ENCODE results near the gene CD82. TPM values are rescaled to one million over a fixed set of nuclear protein-coding genes. Genes with fewer than 3 reads are reported as not detected.

Gene CD82
- 100 to 1,000 TPM in 1 of 5 experiments, 10 to 100 TPM in 4; 37.0 to 319 (median 57.2) TPM for total RNA-seq
- polyA plus RNA-seq, result 10 to 100 TPM; 36.4 to 63.1 TPM
- 19.8 reads per million, percentile 50 among the genes with 10 or more reads in this experiment for total RNA-seq

- intact Hi-C loops (cut with micrococcal nuclease), result loop anchor here (1.0 to 5.0 kb wide), 20 partner anchors 8 to 1253 kb away; partner anchors contain the start of genes ACCS (in 2 of the 2), PRDM11 (in 2 of the 2), TSPAN18 (in 2 of the 2) and API5 (in 1 of the 2)
- ChIA-PET CTCF (interaction anchor here (0.7 to 15.2 kb wide), 8 partner anchors 9 to 303 kb away, joined by 3 to 379 read pairs (median 4); no protein-coding TSS in a partner anchor), POLR2A (interaction anchor here (0.6 to 4.7 kb wide), 10 partner anchors 9 to 49 kb away, joined by 3 to 42 read pairs (median 4); no protein-coding TSS in a partner anchor)
- no peaks in the 10 kb centered on the region for H3K27me3 ChIP-seq (ENCODE audit: control insufficient read depth in 2 of 2, insufficient read depth in 2 of 2, low read length in 2 of 2)
- peaks cover 0 to 27% (median 0%) of the 10 kb centered on the region in 5 donors for H3K36me3 Mint-ChIP-seq
- peak within 1 kb of the TSS; percentile 82 to 92 (median 88) for H3K4me3 Mint-ChIP-seq
- H3K27me3 Mint-ChIP-seq, result no peaks in the 10 kb centered on the region
- peak; percentile 88 for ATAC-seq
- H3K36me3 ChIP-seq (ENCODE audit: control insufficient read depth in 2 of 3, insufficient read depth in 3 of 3, low read length in 3 of 3), result no peaks in the 10 kb centered on the region
- peak within 1 kb of the TSS; percentile 80 for H3K4me3 ChIP-seq (ENCODE audit: low read length)
- H3K9me3 ChIP-seq (ENCODE audit: control insufficient read depth in 2 of 3, low read length in 3 of 3), result no peaks in the 10 kb centered on the region
- peak within 1 kb of the TSS; percentile 48 to 90 (median 85) for H3K27ac Mint-ChIP-seq
- peaks cover 0 to 3% (median 0%) of the 10 kb centered on the region in 11 donors for H3K9me3 Mint-ChIP-seq
- peaks cover 46% of the 10 kb centered on the region in 2 donors for H3K4me1 ChIP-seq (ENCODE audit: control insufficient read depth in 2 of 2, insufficient read depth in 2 of 2, low read length in 2 of 2)
- H3K4me1 Mint-ChIP-seq, result peaks cover 31 to 69% (median 56%) of the 10 kb centered on the region in 7 donors
- H3K27ac ChIP-seq (ENCODE audit: low read depth, low read length), result peak within 1 kb of the TSS; percentile 72
- peak; percentile 86 to 100 (median 92) for DNase-seq
Observed at GRCh38 chr11:44565211-44565952, at the start of gene CD82. Gene CD82, plus strand, starts transcription at chr11:44565663. Its CDS starts 29,000 bp downstream, at chr11:44594663.

GRCh38 chr11:44516688-44517507, 48.6 kb upstream of the CD82 start:
- no peak overlapping the region for H3K27ac ChIP-seq (ENCODE audit: low read depth, low read length)
- intact Hi-C loops (cut with micrococcal nuclease), result no loop called here
- no peaks in the 10 kb centered on the region for H3K4me1 ChIP-seq (ENCODE audit: control insufficient read depth in 2 of 2, insufficient read depth in 2 of 2, low read length in 2 of 2)
- H3K4me3 Mint-ChIP-seq, result no peak overlapping the region
- no peaks in the 10 kb centered on the region for H3K9me3 Mint-ChIP-seq
- H3K4me1 Mint-ChIP-seq, result no peaks in the 10 kb centered on the region
- no peaks in the 10 kb centered on the region for H3K9me3 ChIP-seq (ENCODE audit: control insufficient read depth in 2 of 3, low read length in 3 of 3)
- no peaks in the 10 kb centered on the region for H3K36me3 Mint-ChIP-seq
- no peaks in the 10 kb centered on the region for H3K36me3 ChIP-seq (ENCODE audit: control insufficient read depth in 2 of 3, insufficient read depth in 3 of 3, low read length in 3 of 3)
- no peak overlapping the region for H3K4me3 ChIP-seq (ENCODE audit: low read length)
- no peaks in the 10 kb centered on the region for H3K27me3 ChIP-seq (ENCODE audit: control insufficient read depth in 2 of 2, insufficient read depth in 2 of 2, low read length in 2 of 2)
- ATAC-seq (no peak), DNase-seq (no peak)
- CTCF ChIA-PET, result no interaction called here
- H3K27ac Mint-ChIP-seq, result no peak overlapping the region
- peaks cover 9 to 40% (median 18%) of the 10 kb centered on the region in 5 donors for H3K27me3 Mint-ChIP-seq
- POLR2A ChIA-PET, result no interaction called here

GRCh38 chr11:44517541-44517940, 47.9 kb upstream of the CD82 start:
- intact Hi-C loops (cut with micrococcal nuclease), result no loop called here
- Mint-ChIP-seq H3K9me3 (no peaks in the 10 kb centered on the region), H3K27me3 (peaks cover 10 to 45% (median 18%) of the 10 kb centered on the region in 5 donors), H3K4me1 (no peaks in the 10 kb centered on the region), H3K36me3 (no peaks in the 10 kb centered on the region), H3K27ac (no peak overlapping the region), H3K4me3 (no peak overlapping the region)
- Histone ChIP-seq H3K27me3 (ENCODE audit: control insufficient read depth in 2 of 2, insufficient read depth in 2 of 2, low read length in 2 of 2) (no peaks in the 10 kb centered on the region), H3K4me1 (ENCODE audit: control insufficient read depth in 2 of 2, insufficient read depth in 2 of 2, low read length in 2 of 2) (no peaks in the 10 kb centered on the region), H3K4me3 (ENCODE audit: low read length) (no peak overlapping the region), H3K27ac (ENCODE audit: low read depth, low read length) (no peak overlapping the region), H3K9me3 (ENCODE audit: control insufficient read depth in 2 of 3, low read length in 3 of 3) (no peaks in the 10 kb centered on the region), H3K36me3 (ENCODE audit: control insufficient read depth in 2 of 3, insufficient read depth in 3 of 3, low read length in 3 of 3) (no peaks in the 10 kb centered on the region)
- CTCF ChIA-PET, result no interaction called here
- POLR2A ChIA-PET, result no interaction called here
- ATAC-seq (no peak), DNase-seq (no peak)

GRCh38 chr11:44518968-44519550, 46.4 kb upstream of the CD82 start:
- intact Hi-C loops (cut with micrococcal nuclease), result no loop called here

GRCh38 chr11:44519989-44520737, 45.3 kb upstream of the CD82 start:
- Histone ChIP-seq H3K9me3 (ENCODE audit: control insufficient read depth in 2 of 3, low read length in 3 of 3) (no peaks in the 10 kb centered on the region), H3K4me3 (ENCODE audit: low read length) (no peak overlapping the region), H3K4me1 (ENCODE audit: control insufficient read depth in 2 of 2, insufficient read depth in 2 of 2, low read length in 2 of 2) (no peaks in the 10 kb centered on the region), H3K27me3 (ENCODE audit: control insufficient read depth in 2 of 2, insufficient read depth in 2 of 2, low read length in 2 of 2) (no peaks in the 10 kb centered on the region), H3K27ac (ENCODE audit: low read depth, low read length) (no peak overlapping the region), H3K36me3 (ENCODE audit: control insufficient read depth in 2 of 3, insufficient read depth in 3 of 3, low read length in 3 of 3) (no peaks in the 10 kb centered on the region)
- H3K36me3 Mint-ChIP-seq, result no peaks in the 10 kb centered on the region
- DNase-seq, result no peak
- POLR2A ChIA-PET, result no interaction called here
- H3K4me1 Mint-ChIP-seq, result peaks cover 0 to 4% (median 3%) of the 10 kb centered on the region in 7 donors
- no peak overlapping the region for H3K4me3 Mint-ChIP-seq
- no peaks in the 10 kb centered on the region for H3K9me3 Mint-ChIP-seq
- peaks cover 14 to 41% (median 22%) of the 10 kb centered on the region in 5 donors for H3K27me3 Mint-ChIP-seq
- CTCF ChIA-PET, result no interaction called here
- ATAC-seq, result no peak
- intact Hi-C loops (cut with micrococcal nuclease), result loop anchor here in 1 of 2 donors (5.0 kb wide), 1 partner anchor 423 kb away; the partner anchor contains the start of gene EXT2
- H3K27ac Mint-ChIP-seq, result no peak overlapping the region

More at GRCh38 chr11:44518968-44519550, 46.4 kb upstream of the CD82 start:
- POLR2A ChIA-PET, result no interaction called here
- H3K27ac ChIP-seq (ENCODE audit: low read depth, low read length), result no peak overlapping the region
- H3K9me3 ChIP-seq (ENCODE audit: control insufficient read depth in 2 of 3, low read length in 3 of 3), result no peaks in the 10 kb centered on the region
- H3K36me3 ChIP-seq (ENCODE audit: control insufficient read depth in 2 of 3, insufficient read depth in 3 of 3, low read length in 3 of 3), result no peaks in the 10 kb centered on the region
- no peak overlapping the region for H3K4me3 Mint-ChIP-seq
- H3K9me3 Mint-ChIP-seq, result no peaks in the 10 kb centered on the region
- peak overlapping the region in 1 of 9 donors; percentile 30 for H3K27ac Mint-ChIP-seq
- ATAC-seq (no peak), DNase-seq (no peak)
- H3K36me3 Mint-ChIP-seq, result no peaks in the 10 kb centered on the region
- H3K27me3 Mint-ChIP-seq, result peaks cover 14 to 44% (median 22%) of the 10 kb centered on the region in 5 donors
- H3K4me1 ChIP-seq (ENCODE audit: control insufficient read depth in 2 of 2, insufficient read depth in 2 of 2, low read length in 2 of 2), result no peaks in the 10 kb centered on the region
- H3K4me3 ChIP-seq (ENCODE audit: low read length), result no peak overlapping the region
- no peaks in the 10 kb centered on the region for H3K27me3 ChIP-seq (ENCODE audit: control insufficient read depth in 2 of 2, insufficient read depth in 2 of 2, low read length in 2 of 2)
- CTCF ChIA-PET, result no interaction called here
- peaks cover 0 to 4% (median 3%) of the 10 kb centered on the region in 7 donors for H3K4me1 Mint-ChIP-seq

- peaks cover 14 to 41% (median 26%) of the 10 kb centered on the region in 5 donors for H3K27me3 Mint-ChIP-seq
- H3K27ac ChIP-seq (ENCODE audit: low read depth, low read length), result no peak overlapping the region
- ATAC-seq (no peak), DNase-seq (no peak)
- CTCF ChIA-PET, result interaction anchor here (1.5 kb wide), 1 partner anchor 390 kb away, joined by 3 read pairs; no protein-coding TSS in a partner anchor
- H3K9me3 ChIP-seq (ENCODE audit: control insufficient read depth in 2 of 3, low read length in 3 of 3), result no peaks in the 10 kb centered on the region
- H3K4me3 Mint-ChIP-seq, result no peak overlapping the region
- H3K4me1 Mint-ChIP-seq, result peaks cover 0 to 4% (median 3%) of the 10 kb centered on the region in 7 donors
- intact Hi-C loops (cut with micrococcal nuclease), result loop anchor here in 1 of 2 donors (5.0 kb wide), 1 partner anchor 424 kb away; the partner anchor contains the start of gene EXT2
- H3K36me3 Mint-ChIP-seq, result no peaks in the 10 kb centered on the region
- no peak overlapping the region for H3K27ac Mint-ChIP-seq
- H3K9me3 Mint-ChIP-seq, result no peaks in the 10 kb centered on the region
- H3K27me3 ChIP-seq (ENCODE audit: control insufficient read depth in 2 of 2, insufficient read depth in 2 of 2, low read length in 2 of 2), result no peaks in the 10 kb centered on the region
- H3K4me1 ChIP-seq (ENCODE audit: control insufficient read depth in 2 of 2, insufficient read depth in 2 of 2, low read length in 2 of 2), result no peaks in the 10 kb centered on the region
- H3K36me3 ChIP-seq (ENCODE audit: control insufficient read depth in 2 of 3, insufficient read depth in 3 of 3, low read length in 3 of 3), result no peaks in the 10 kb centered on the region
- POLR2A ChIA-PET, result no interaction called here
- H3K4me3 ChIP-seq (ENCODE audit: low read length), result no peak overlapping the region
Observed at GRCh38 chr11:44521148-44521547, 44.3 kb upstream of the CD82 start.

Data from naive thymus-derived CD4-positive, alpha-beta T cell (primary cell).